Mucosa of rectum (tissue), 2 donors: ENCODE data around the gene RRAGC.

Experiments
- H3K27ac ChIP-seq, 2 donors: one replicate each; pipeline ENCODE4 v1.7.0; 2013; ENCODE audit warnings: inconsistent platforms in 2 of 2, low read depth in 2 of 2, low read length in 2 of 2
- H3K27me3 ChIP-seq, 2 donors: one replicate each; pipeline ENCODE4 v1.7.0; 2013; ENCODE audit warnings: low read length in 2 of 2; ENCODE audit not compliant: control insufficient read depth in 2 of 2, insufficient read depth in 2 of 2
- H3K36me3 ChIP-seq, 2 donors: one replicate each; pipeline ENCODE4 v1.7.0; 2013; ENCODE audit warnings: low read length in 2 of 2; ENCODE audit not compliant: control insufficient read depth in 2 of 2, insufficient read depth in 2 of 2
- H3K4me1 ChIP-seq, 2 donors: one replicate each; pipeline ENCODE4 v1.7.0; 2013; ENCODE audit warnings: low read length in 2 of 2, mild to moderate bottlenecking in 1 of 2; ENCODE audit not compliant: control insufficient read depth in 2 of 2, insufficient read depth in 2 of 2
- H3K4me3 ChIP-seq, 2 donors: one replicate each; pipeline ENCODE4 v1.7.0; 2013; ENCODE audit warnings: low read length in 2 of 2
- H3K9ac ChIP-seq, 2 donors: one replicate each; pipeline ENCODE4 v1.7.0; 2013; ENCODE audit warnings: low read length in 2 of 2, low read depth in 1 of 2, mild to moderate bottlenecking in 1 of 2
- H3K9me3 ChIP-seq, 2 donors: one replicate each; pipeline ENCODE4 v1.7.0; 2013; ENCODE audit warnings: low read length in 2 of 2; ENCODE audit not compliant: control insufficient read depth in 2 of 2
- donor health status: healthy.
- donor health status: Normal muscosa, but diverticular disease.

The RRAGC gene

GRCh38 chr1:38788341-38789336 lies 70.9 kb downstream of the RRAGC start:
- Histone ChIP-seq H3K9me3 (peaks cover 0 to 11% of the 10 kb centered on the region in 2 donors), H3K9ac (no peak overlapping the region), H3K36me3 (no peaks in the 10 kb centered on the region), H3K4me1 (no peaks in the 10 kb centered on the region), H3K27me3 (peaks cover 23 to 32% of the 10 kb centered on the region in 2 donors), H3K27ac (no peak overlapping the region), H3K4me3 (no peak overlapping the region)
